ENCODE data around the gene EXT2.

DNA sequence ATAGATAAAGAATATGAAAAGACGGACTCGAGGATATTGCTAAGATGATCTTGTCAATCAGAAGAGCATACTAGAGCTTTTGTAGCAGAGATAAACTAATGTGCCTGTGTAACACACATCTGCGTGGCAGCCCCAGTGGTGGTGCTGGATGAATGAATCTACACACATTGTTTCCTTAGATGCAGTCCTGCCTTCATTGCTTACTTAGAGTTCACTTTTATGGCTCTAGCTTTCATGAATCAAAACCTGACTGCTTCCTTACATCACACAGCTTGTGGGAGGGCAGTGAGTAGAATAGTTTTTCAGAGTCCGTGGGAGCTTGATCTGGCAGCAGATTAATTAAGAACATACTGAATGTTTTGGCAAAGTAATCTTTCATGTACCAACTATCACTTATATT is 83.7 kb downstream of the EXT2 start:
- TF ChIP-seq, protein P1, sequence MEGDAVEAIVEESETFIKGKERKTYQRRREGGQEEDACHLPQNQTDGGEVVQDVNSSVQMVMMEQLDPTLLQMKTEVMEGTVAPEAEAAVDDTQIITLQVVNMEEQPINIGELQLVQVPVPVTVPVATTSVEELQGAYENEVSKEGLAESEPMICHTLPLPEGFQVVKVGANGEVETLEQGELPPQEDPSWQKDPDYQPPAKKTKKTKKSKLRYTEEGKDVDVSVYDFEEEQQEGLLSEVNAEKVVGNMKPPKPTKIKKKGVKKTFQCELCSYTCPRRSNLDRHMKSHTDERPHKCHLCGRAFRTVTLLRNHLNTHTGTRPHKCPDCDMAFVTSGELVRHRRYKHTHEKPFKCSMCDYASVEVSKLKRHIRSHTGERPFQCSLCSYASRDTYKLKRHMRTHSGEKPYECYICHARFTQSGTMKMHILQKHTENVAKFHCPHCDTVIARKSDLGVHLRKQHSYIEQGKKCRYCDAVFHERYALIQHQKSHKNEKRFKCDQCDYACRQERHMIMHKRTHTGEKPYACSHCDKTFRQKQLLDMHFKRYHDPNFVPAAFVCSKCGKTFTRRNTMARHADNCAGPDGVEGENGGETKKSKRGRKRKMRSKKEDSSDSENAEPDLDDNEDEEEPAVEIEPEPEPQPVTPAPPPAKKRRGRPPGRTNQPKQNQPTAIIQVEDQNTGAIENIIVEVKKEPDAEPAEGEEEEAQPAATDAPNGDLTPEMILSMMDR (IDR thresholded peaks at IDR 0.05; ENCODE audit: low read depth, low read length, poor library complexity, severe bottlenecking), result no peak
- no peak for TF ChIP-seq EZH2phosphoT487 (IDR thresholded peaks at IDR 0.05; ENCODE audit: borderline replicate concordance, low read length)

All from DOHH2 (cell line).